ENCODE measurements around the gene DAO.
"Not testable (repeated sequence)": the region's sequence is repeated elsewhere in the genome, so short reads cannot be mapped to it uniquely, and the experiment has no call there.

Gene DAO

DNA sequence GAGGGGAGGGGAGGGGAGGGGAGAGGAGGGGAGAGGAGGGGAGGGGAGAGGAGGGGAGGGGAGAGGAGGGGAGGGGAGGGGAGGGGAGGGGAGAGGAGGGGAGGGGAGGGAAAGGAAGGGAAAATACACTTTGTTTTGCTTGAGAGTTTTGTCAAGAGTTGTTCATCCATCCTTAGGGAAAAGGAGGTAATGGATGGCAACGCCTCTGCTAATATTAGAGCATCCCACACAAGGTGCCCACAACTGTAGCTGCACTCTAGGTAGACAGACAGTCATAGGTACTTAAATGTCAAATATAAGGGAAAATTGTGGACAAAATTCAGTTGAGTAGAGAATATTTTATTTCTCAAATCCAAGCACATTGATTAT, 20.0 kb upstream of the DAO start:
- Histone ChIP-seq H3K27me3 (ENCODE audit: control insufficient read depth in 1 of 2, insufficient read depth in 2 of 2, low read length in 2 of 2) (no peaks in the 10 kb centered on the region), H3K9ac (ENCODE audit: low read length) (no peak overlapping the region), H3K4me3 (ENCODE audit: low read depth in 1 of 2, low read length in 2 of 2) (no peak overlapping the region), H3K4me1 (ENCODE audit: insufficient read depth, low read length) (peaks cover 18% of the 10 kb centered on the region), H3K9me3 (ENCODE audit: low read length) (no peaks in the 10 kb centered on the region), H3K36me3 (ENCODE audit: insufficient read depth, low read length) (no peaks in the 10 kb centered on the region), H3K27ac (ENCODE audit: low read depth, low read length) (no peak overlapping the region)

DNA sequence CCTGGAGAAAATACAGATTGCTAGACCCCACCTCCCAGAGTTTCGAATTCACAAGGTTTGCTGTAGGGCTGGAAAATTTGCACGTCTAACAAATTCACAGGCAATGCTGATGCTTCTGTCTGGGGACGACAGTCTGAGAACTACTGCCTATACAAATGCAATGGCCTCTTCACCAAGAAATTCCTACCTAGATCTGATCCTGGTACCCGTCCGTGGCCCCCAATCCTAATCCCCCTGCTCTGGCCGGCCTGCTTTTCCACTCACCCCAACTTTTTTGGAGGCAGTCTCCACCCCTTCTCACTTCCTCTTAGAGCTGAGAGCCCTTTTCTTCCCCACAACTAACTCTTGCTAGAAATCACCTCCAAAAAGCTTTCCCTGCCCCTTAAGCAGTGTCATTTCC, 19.4 kb upstream of the DAO start:
- Histone ChIP-seq H3K27ac (ENCODE audit: low read depth, low read length) (no peak overlapping the region), H3K4me1 (ENCODE audit: insufficient read depth, low read length) (peaks cover 13% of the 10 kb centered on the region), H3K27me3 (ENCODE audit: control insufficient read depth in 1 of 2, insufficient read depth in 2 of 2, low read length in 2 of 2) (no peaks in the 10 kb centered on the region), H3K9me3 (ENCODE audit: low read length) (no peaks in the 10 kb centered on the region), H3K36me3 (ENCODE audit: insufficient read depth, low read length) (no peaks in the 10 kb centered on the region), H3K9ac (ENCODE audit: low read length) (no peak overlapping the region), H3K4me3 (ENCODE audit: low read depth in 1 of 2, low read length in 2 of 2) (no peak overlapping the region)

DNA sequence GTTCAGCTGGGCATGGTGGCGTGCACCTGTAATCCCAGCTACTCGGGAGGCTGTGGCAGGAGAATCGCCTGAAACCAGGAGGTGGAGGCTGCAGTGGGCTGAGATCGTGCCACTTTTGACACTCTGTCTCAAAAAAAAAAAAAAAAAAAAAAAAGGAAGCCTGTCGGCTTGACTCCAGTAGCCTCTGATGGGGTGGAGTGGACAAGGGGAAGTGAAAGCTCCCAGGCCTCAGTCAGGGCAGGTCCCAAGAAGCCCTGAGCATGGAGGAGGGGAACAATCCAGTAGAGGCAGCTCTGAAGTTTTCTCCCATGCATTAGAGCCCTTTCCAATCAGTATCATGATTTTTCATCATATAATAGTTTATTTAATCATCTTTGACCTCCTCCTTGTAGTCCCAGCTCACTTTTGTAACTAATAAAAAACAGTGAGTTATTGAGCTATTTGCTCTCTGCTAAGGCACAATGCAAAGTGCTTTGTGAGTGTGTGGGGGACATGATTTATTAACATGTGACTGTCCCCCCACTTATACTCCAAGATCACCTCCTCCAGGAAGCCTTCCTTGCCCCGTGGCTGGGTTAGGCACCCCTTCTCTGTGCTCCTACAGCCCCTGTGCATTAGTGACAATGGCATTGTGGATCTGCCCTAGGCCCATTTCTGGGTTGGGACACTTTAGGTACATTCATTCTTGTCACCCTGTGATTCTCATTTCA, 17.9 kb upstream of the DAO start:
- no peaks in the 10 kb centered on the region for H3K27me3 ChIP-seq (ENCODE audit: control insufficient read depth in 1 of 2, insufficient read depth in 2 of 2, low read length in 2 of 2)
- no peak overlapping the region for H3K9ac ChIP-seq (ENCODE audit: low read length)
- peaks cover 5% of the 10 kb centered on the region for H3K4me1 ChIP-seq (ENCODE audit: insufficient read depth, low read length)
- H3K27ac ChIP-seq (ENCODE audit: low read depth, low read length), result no peak overlapping the region
- no peaks in the 10 kb centered on the region for H3K36me3 ChIP-seq (ENCODE audit: insufficient read depth, low read length)
- H3K9me3 ChIP-seq (ENCODE audit: low read length), result no peaks in the 10 kb centered on the region
- no peak overlapping the region for H3K4me3 ChIP-seq (ENCODE audit: low read depth in 1 of 2, low read length in 2 of 2)

DNA sequence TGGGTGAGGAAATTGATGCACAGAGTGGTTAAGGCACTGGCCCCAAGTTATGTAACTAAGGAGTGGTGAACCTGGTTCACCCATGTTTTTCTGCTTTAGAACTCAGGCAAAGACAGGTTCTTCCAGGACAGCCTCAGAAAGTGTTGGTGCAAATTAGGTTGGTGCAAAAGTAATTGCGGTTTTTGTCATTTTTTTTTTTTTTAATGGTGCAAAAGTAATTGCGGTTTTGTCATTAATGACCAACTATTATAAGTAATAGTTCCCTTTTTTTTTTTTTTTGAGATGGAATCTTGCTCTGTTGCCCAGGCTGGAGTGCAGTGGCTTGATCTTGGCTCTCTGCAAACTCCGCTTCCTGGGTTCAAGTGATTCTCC, 17.3 kb upstream of the DAO start:
- H3K9ac ChIP-seq (ENCODE audit: low read length), result no peak overlapping the region
- peaks cover 5% of the 10 kb centered on the region for H3K4me1 ChIP-seq (ENCODE audit: insufficient read depth, low read length)
- no peaks in the 10 kb centered on the region for H3K9me3 ChIP-seq (ENCODE audit: low read length)
- H3K36me3 ChIP-seq (ENCODE audit: insufficient read depth, low read length), result no peaks in the 10 kb centered on the region
- no peaks in the 10 kb centered on the region for H3K27me3 ChIP-seq (ENCODE audit: control insufficient read depth in 1 of 2, insufficient read depth in 2 of 2, low read length in 2 of 2)
- H3K27ac ChIP-seq (ENCODE audit: low read depth, low read length), result no peak overlapping the region
- H3K4me3 ChIP-seq (ENCODE audit: low read depth in 1 of 2, low read length in 2 of 2), result no peak overlapping the region

DNA sequence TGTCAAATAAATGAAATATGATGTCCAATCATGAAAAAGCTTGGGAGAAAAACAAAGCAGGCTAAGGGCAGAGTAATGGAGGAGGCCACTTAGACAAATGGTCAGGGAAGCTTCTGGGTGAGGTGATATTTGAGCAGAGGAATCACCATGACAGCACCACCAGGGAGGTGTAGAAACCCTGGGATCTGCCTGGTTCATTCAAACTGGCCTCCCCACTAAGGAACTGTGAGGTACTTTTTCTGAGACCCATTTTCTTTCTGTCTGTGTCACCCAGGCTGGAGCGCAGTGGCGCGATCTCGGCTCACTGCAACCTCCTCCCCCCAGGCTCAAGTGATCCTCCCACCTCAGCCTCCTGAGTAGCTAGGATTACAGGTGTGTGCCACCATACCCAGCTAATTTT, 14.7 kb upstream of the DAO start:
- no peak overlapping the region for H3K9ac ChIP-seq (ENCODE audit: low read length)
- no peaks in the 10 kb centered on the region for H3K36me3 ChIP-seq (ENCODE audit: insufficient read depth, low read length)
- H3K9me3 ChIP-seq (ENCODE audit: low read length), result no peaks in the 10 kb centered on the region
- no peaks in the 10 kb centered on the region for H3K4me1 ChIP-seq (ENCODE audit: insufficient read depth, low read length)
- no peaks in the 10 kb centered on the region for H3K27me3 ChIP-seq (ENCODE audit: control insufficient read depth in 1 of 2, insufficient read depth in 2 of 2, low read length in 2 of 2)
- H3K27ac ChIP-seq (ENCODE audit: low read depth, low read length), result no peak overlapping the region
- no peak overlapping the region for H3K4me3 ChIP-seq (ENCODE audit: low read depth in 1 of 2, low read length in 2 of 2)

DNA sequence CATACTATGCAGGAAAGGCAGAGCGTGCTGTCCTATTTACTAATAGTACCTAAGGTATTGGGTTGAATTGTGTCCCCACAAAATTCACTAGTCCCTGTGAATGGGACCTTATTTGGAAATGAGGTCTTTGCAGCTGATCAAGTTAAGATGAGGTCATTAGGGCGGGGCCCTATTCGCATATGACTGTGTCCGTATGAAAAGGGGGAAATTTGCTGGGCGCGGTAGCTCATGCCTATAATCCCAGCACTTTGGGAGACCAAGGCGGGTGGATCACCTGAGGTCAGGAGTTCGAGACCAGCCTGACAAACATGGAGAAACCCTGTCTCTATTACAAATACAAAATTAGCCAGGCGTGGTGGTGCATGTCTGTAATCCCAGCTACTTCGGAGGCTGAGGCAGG, 13.8 kb upstream of the DAO start:
- not testable (repeated sequence) for H3K27ac ChIP-seq (ENCODE audit: low read depth, low read length); H3K36me3 ChIP-seq (ENCODE audit: insufficient read depth, low read length); H3K4me3 ChIP-seq (ENCODE audit: low read depth in 1 of 2, low read length in 2 of 2); H3K9me3 ChIP-seq (ENCODE audit: low read length); H3K27me3 ChIP-seq (ENCODE audit: control insufficient read depth in 1 of 2, insufficient read depth in 2 of 2, low read length in 2 of 2); H3K4me1 ChIP-seq (ENCODE audit: insufficient read depth, low read length); H3K9ac ChIP-seq (ENCODE audit: low read length)

DNA sequence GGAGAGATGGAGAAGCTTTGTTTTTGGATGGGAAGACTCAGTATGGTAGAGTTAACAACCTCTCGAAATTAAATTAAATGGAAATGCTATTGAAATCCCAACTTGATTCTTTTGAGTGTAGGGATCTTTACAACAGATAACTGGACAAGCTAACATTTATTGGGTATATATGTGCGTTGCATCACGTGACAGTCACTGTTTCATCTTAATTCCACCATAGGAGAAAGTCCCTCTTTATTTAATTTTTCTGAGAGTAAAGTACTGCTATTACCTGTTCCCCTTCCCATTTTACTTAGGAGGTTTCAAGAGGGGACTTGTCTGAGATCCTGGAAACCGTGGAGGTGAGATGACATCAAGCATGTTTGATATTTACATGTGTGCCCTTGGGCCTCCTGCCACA, 11.1 kb upstream of the DAO start:
- Histone ChIP-seq H3K27ac (ENCODE audit: low read depth, low read length) (no peak overlapping the region), H3K9me3 (ENCODE audit: low read length) (no peaks in the 10 kb centered on the region), H3K9ac (ENCODE audit: low read length) (no peak overlapping the region), H3K27me3 (ENCODE audit: control insufficient read depth in 1 of 2, insufficient read depth in 2 of 2, low read length in 2 of 2) (no peaks in the 10 kb centered on the region), H3K36me3 (ENCODE audit: insufficient read depth, low read length) (no peaks in the 10 kb centered on the region), H3K4me1 (ENCODE audit: insufficient read depth, low read length) (no peaks in the 10 kb centered on the region), H3K4me3 (ENCODE audit: low read depth in 1 of 2, low read length in 2 of 2) (no peak overlapping the region)

DNA sequence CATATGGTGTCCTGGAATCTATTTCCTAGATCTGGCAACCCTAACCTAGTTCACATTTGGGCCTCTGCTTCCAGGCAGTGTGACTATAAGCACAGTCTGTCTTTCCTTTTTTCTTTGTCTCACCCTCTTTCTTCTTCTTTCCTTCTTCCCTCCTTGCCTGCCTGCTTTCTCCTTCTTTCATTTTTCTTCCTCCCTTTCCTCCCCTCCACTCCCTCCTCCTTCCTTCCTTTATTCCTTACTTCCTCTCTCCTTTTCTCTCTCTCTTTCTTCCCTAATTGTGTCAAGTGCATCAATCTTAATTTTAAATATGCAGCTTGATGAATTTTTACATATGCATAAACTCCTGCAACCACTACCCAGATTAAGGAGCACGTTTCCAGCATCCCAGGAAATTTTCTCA, 4.6 kb upstream of the DAO start:
- H3K4me3 ChIP-seq (ENCODE audit: low read depth in 1 of 2, low read length in 2 of 2), result no peak overlapping the region
- no peaks in the 10 kb centered on the region for H3K4me1 ChIP-seq (ENCODE audit: insufficient read depth, low read length)

DNA sequence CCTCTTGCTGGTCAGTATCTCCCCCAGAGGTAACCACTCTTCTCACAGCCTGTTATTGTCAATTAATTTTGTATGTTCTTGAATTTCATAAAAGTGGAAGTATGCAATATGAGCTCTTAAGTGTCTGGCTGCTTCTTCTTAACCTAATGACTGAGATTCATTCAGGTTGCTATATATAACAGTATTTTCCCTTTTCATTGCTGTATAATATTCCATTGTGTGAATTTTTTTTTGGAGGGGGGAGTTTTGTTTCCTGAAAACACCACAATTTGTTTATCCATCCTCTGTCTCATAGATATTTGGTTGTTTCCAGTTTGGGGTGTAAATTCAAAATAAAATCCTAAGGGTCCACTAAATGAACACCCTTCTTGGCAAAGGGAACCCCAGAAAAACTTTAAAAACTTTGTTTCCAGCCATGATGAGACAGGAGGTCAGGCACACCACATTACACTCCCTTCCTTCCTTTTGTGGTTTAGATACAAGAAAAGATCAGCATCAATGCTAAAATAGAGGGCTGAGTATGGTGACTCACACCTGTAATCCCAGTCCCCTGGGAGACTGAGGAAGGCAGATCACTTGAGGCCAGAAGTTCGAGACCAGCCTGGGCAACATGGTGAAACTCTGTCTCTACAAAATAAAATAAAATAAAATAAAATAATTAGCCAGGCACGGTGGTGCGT, 4.1 kb upstream of the DAO start:
- H3K27ac ChIP-seq (ENCODE audit: low read depth, low read length), result no peak overlapping the region
- no peaks in the 10 kb centered on the region for H3K36me3 ChIP-seq (ENCODE audit: insufficient read depth, low read length)
- no peak overlapping the region for H3K4me3 ChIP-seq (ENCODE audit: low read depth in 1 of 2, low read length in 2 of 2)
- H3K9me3 ChIP-seq (ENCODE audit: low read length), result no peaks in the 10 kb centered on the region
- no peaks in the 10 kb centered on the region for H3K4me1 ChIP-seq (ENCODE audit: insufficient read depth, low read length)
- H3K27me3 ChIP-seq (ENCODE audit: control insufficient read depth in 1 of 2, insufficient read depth in 2 of 2, low read length in 2 of 2), result no peaks in the 10 kb centered on the region
- no peak overlapping the region for H3K9ac ChIP-seq (ENCODE audit: low read length)

More for the DNA sequence above, 4.6 kb upstream of the DAO start:
- Histone ChIP-seq H3K36me3 (ENCODE audit: insufficient read depth, low read length) (no peaks in the 10 kb centered on the region), H3K9ac (ENCODE audit: low read length) (no peak overlapping the region), H3K9me3 (ENCODE audit: low read length) (no peaks in the 10 kb centered on the region), H3K27ac (ENCODE audit: low read depth, low read length) (no peak overlapping the region), H3K27me3 (ENCODE audit: control insufficient read depth in 1 of 2, insufficient read depth in 2 of 2, low read length in 2 of 2) (no peaks in the 10 kb centered on the region)

DNA sequence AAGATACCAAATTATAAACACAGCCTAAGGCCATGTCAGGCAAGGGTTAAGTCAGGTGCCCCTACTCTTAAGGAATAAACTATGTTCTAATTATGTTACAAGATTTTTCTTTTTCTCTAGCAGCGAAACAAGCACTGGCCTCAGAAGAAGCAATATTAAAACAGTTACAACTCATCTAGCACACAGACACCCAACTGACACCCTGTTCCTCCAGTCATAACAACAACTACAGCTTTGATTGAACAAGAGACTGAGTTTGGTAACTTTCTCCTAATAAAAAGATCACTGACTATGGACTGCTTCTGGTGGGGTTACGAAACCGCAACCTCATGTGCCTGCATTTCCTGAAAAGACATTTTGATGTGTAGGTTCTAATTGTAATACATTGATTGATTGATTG, 3.3 kb upstream of the DAO start:
- H3K4me3 ChIP-seq (ENCODE audit: low read depth in 1 of 2, low read length in 2 of 2), result no peak overlapping the region
- no peak overlapping the region for H3K27ac ChIP-seq (ENCODE audit: low read depth, low read length)
- H3K27me3 ChIP-seq (ENCODE audit: control insufficient read depth in 1 of 2, insufficient read depth in 2 of 2, low read length in 2 of 2), result no peaks in the 10 kb centered on the region
- H3K4me1 ChIP-seq (ENCODE audit: insufficient read depth, low read length), result no peaks in the 10 kb centered on the region
- no peak overlapping the region for H3K9ac ChIP-seq (ENCODE audit: low read length)
- H3K9me3 ChIP-seq (ENCODE audit: low read length), result no peaks in the 10 kb centered on the region
- no peaks in the 10 kb centered on the region for H3K36me3 ChIP-seq (ENCODE audit: insufficient read depth, low read length)

DNA sequence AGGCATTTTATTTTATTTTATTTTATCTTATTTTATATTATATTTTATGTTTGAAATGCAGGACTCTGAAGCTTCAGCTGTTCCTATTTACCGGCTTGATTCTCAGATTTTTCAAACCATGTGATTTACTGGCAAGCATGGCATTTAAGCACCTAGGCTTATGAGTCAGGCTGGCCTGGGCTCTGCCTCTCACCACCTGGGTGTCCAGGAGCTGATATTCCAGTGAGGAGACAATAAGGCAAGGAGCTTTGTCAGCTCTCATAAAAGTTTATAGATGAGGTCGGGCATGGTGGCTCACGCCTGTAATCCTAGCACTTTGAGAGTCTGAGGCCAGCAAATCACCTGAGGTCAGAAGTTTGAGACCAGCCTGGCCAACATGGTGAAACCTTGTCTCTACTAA, 2.1 kb downstream of the DAO start:
- Histone ChIP-seq H3K27me3 (ENCODE audit: control insufficient read depth in 1 of 2, insufficient read depth in 2 of 2, low read length in 2 of 2) (no peaks in the 10 kb centered on the region), H3K4me1 (ENCODE audit: insufficient read depth, low read length) (no peaks in the 10 kb centered on the region), H3K9ac (ENCODE audit: low read length) (no peak overlapping the region), H3K27ac (ENCODE audit: low read depth, low read length) (no peak overlapping the region), H3K36me3 (ENCODE audit: insufficient read depth, low read length) (no peaks in the 10 kb centered on the region), H3K4me3 (ENCODE audit: low read depth in 1 of 2, low read length in 2 of 2) (no peak overlapping the region), H3K9me3 (ENCODE audit: low read length) (peaks cover 5% of the 10 kb centered on the region)

Measured in muscle layer of colon (tissue), 2 donors.